K562 (cell line): ENCODE results near the gene MYO1E. TPM values are rescaled to one million over a fixed set of nuclear protein-coding genes. Genes with fewer than 3 reads are reported as not detected.

Source experiments
- ATAC-seq: fragments of 200-7000 bp; cut with Tn5 transposase; 3 replicates; pipeline ENCODE4 v1.9.1; 2020; ENCODE audit warnings: moderate library complexity
- BruUV-seq: library from RNA; stranded (reverse); fragments of 400-500 nt; replicated peaks from 2 replicates; lab custom pipeline; 2021; lab: Mats Ljungman, UMichigan
- CTCF ChIA-PET: fragments of 300-600 bp; formaldehyde crosslinking; extraction: SDS; loops from one replicate; lab custom pipeline; 2021; ENCODE audit warnings: low intra/inter-chr PET ratio; lab: Yijun Ruan, JAX
- POLR2A ChIA-PET: fragments of 300-600, 350-650 bp; sonication (Branson Sonifier 250); formaldehyde crosslinking; extraction: SDS; loops from one replicate; lab custom pipeline; 2021; ENCODE audit warnings: antibody characterized with exemption, inconsistent platforms; lab: Yijun Ruan, JAX
- DNase-seq, 4 experiments: peaks; one replicate each; pipeline versions ENCODE4 v3.0.0 to v3.0.0-alpha.2; 2011 to 2018; ENCODE audit warnings: low spot score in 3 of 4, mixed read lengths in 3 of 4; ENCODE audit errors: extremely low read depth in 1 of 4
- FAIRE-seq: peaks from 2 replicates; lab custom pipeline; 2011; peaks lifted over from hg19 to GRCh38; lab: Jason Lieb, UNC
- H2AFZ ChIP-seq: 2 replicates; pipeline ENCODE4 v1.6.0; 2011; ENCODE audit warnings: low read depth, low read length, control low read depth, inconsistent platforms
- H3K27ac ChIP-seq: fragments of 200-600 bp; 3 replicates; pipeline ENCODE4 v1.8.0; 2011; ENCODE audit warnings: low read depth, mild to moderate bottlenecking, control low read depth, inconsistent platforms, low read length, moderate library complexity, mixed read lengths; ENCODE audit errors: extremely low read depth
- H3K27me3 ChIP-seq, 2 experiments: fragments of 300-600 bp in 1 of 2; 2 replicates in 1 of 2; 3 replicates in 1 of 2; pipeline versions ENCODE4 v1.6.0 to v1.8.0; 2011; ENCODE audit warnings: inconsistent platforms in 2 of 2, low read length in 2 of 2, mild to moderate bottlenecking in 1 of 2, mixed read lengths in 1 of 2, moderate library complexity in 1 of 2; ENCODE audit not compliant: control insufficient read depth in 2 of 2, insufficient read depth in 2 of 2
- H3K36me3 ChIP-seq: fragments of 300-600 bp; 3 replicates; pipeline ENCODE4 v1.8.0; 2011; ENCODE audit warnings: mild to moderate bottlenecking, low read length, inconsistent platforms; ENCODE audit not compliant: control insufficient read depth, insufficient read depth
- H3K4me1 ChIP-seq, 2 experiments: fragments of 200-600 bp in 1 of 2; replicated peaks in 1 of 2; 2 replicates in 1 of 2; 3 replicates in 1 of 2; pipeline versions ENCODE4 v1.5.1 to v1.8.0; 2011; ENCODE audit warnings: inconsistent platforms in 2 of 2, low read length in 2 of 2, mild to moderate bottlenecking in 1 of 2, mixed read lengths in 1 of 2, moderate library complexity in 1 of 2; ENCODE audit not compliant: control insufficient read depth in 2 of 2, insufficient read depth in 2 of 2
- H3K4me2 ChIP-seq: 2 replicates; pipeline ENCODE4 v1.6.1; 2011; ENCODE audit warnings: low read length, control low read depth, inconsistent platforms, mixed read lengths; ENCODE audit not compliant: insufficient read depth
- H3K4me3 ChIP-seq: fragments of 200-600 bp; sonication (generic), shearing (Covaris generic); 2 replicates; pipeline ENCODE4 v1.5.1; 2016; ENCODE audit warnings: control low read depth, inconsistent platforms
- H3K79me2 ChIP-seq: fragments of 200-600 bp; 3 replicates; pipeline ENCODE4 v1.8.0; 2011; ENCODE audit warnings: low read length, inconsistent platforms; ENCODE audit not compliant: control insufficient read depth, insufficient read depth
- H3K9ac ChIP-seq, 2 experiments: 2 replicates each; pipeline versions ENCODE4 v1.6.0 to v1.6.1; 2011; ENCODE audit warnings: low read depth in 2 of 2, low read length in 2 of 2, control low read depth in 1 of 2, inconsistent platforms in 1 of 2, mild to moderate bottlenecking in 1 of 2, mixed read lengths in 1 of 2; ENCODE audit not compliant: insufficient read depth in 1 of 2
- H3K9me1 ChIP-seq: one replicate; pipeline ENCODE4 v1.6.0; 2011; ENCODE audit warnings: inconsistent platforms, mild to moderate bottlenecking, low read length, moderate library complexity; ENCODE audit not compliant: control insufficient read depth, insufficient read depth
- H3K9me3 ChIP-seq: replicated peaks from 2 replicates; pipeline ENCODE4 v1.5.1; 2011; ENCODE audit warnings: low read depth, low read length, inconsistent platforms; ENCODE audit not compliant: control insufficient read depth, insufficient read depth
- H4K20me1 ChIP-seq: replicated peaks from 2 replicates; pipeline ENCODE4 v1.6.1; 2011; ENCODE audit warnings: low read length, inconsistent platforms, mixed read lengths; ENCODE audit not compliant: control insufficient read depth, insufficient read depth
- CHD1 ChIP-seq: fragments of 200-600 bp; sonication (generic); IDR thresholded peaks from one replicate; pipeline ENCODE4 v1.6.1; 2012; ENCODE audit warnings: mild to moderate bottlenecking, moderate library complexity, low read length, inconsistent platforms
- SMARCA4 ChIP-seq: fragments of 450-650 bp; IDR thresholded peaks from 2 replicates; pipeline ENCODE4 v1.6.1; 2016
- WGBS: fragments of 100-300 bp; shearing (Covaris generic); methylation state at CpG from one replicate; pipeline ENCODE4 v1.1.6; 2016; ENCODE audit warnings: low coverage, mixed read lengths; ENCODE audit not compliant: insufficient coverage; ENCODE audit errors: missing lambda C conversion rate; 5-methylcytosine and 5-hydroxymethylcytosine counted together
- in situ Hi-C: fragments of 300-500 bp; cut with MboI; formaldehyde crosslinking; loops from 4 replicates; pipeline ENCODE4 v1.15.0; 2018; ENCODE audit warnings: inconsistent platforms, mixed read lengths
- intact Hi-C: fragments of 100-400 bp; cut with micrococcal nuclease; formaldehyde crosslinking; loops from 2 replicates; pipeline ENCODE4 v1.14.2; 2022
- polyA plus RNA-seq, 8 experiments: library from polyadenylated mRNA; depleted of rRNA in 4 of 8; stranded (reverse) in 5 of 8; unstranded in 3 of 8; fragments of >200 nt; fragmentation: Nextera tagmentation in 2 of 8; fragmentation: Illumina TruSeq in 1 of 8; extraction: Ambion mirVana in 2 of 8; extraction: Trizol in 1 of 8; gene quantifications; 2 replicates each; pipeline versions ENCODE4 v1.2.1 to v1.2.3, GENCODE V29; 2011 to 2014; ENCODE audit warnings: inconsistent platforms in 1 of 8, missing spikeins in 1 of 8
- total RNA-seq, 7 experiments: library from RNA; depleted of rRNA in 6 of 7; stranded (reverse); fragments of >200 nt in 6 of 7; fragmentation: Illumina TruSeq in 2 of 7; extraction: Trizol in 2 of 7; gene quantifications; 2 replicates each; pipeline versions ENCODE4 v1.2.1 to v1.2.3, GENCODE V29; 2011 to 2021; ENCODE audit warnings: low replicate concordance in 1 of 7
- TF ChIP-seq, protein P1 (sequence below): fragments of 200-600 bp; sonication (generic); IDR thresholded peaks from one replicate; pipeline ENCODE4 v1.6.1; 2012; ENCODE audit warnings: mild to moderate bottlenecking, low read depth, low read length, inconsistent platforms
- TF ChIP-seq, protein P2 (sequence below): fragments of 450-650 bp; IDR thresholded peaks from 2 replicates; pipeline ENCODE4 v1.6.1; 2016; ENCODE audit warnings: mild to moderate bottlenecking

MYO1E gene
- total and polyA plus RNA-seq, 9 of the 15 experiments (the other 6 are each of a cell fraction or from before 2014, with no cell fraction given): under 0.01 to 0.44 (median 0.01) TPM; not detected in 6

DNA sequence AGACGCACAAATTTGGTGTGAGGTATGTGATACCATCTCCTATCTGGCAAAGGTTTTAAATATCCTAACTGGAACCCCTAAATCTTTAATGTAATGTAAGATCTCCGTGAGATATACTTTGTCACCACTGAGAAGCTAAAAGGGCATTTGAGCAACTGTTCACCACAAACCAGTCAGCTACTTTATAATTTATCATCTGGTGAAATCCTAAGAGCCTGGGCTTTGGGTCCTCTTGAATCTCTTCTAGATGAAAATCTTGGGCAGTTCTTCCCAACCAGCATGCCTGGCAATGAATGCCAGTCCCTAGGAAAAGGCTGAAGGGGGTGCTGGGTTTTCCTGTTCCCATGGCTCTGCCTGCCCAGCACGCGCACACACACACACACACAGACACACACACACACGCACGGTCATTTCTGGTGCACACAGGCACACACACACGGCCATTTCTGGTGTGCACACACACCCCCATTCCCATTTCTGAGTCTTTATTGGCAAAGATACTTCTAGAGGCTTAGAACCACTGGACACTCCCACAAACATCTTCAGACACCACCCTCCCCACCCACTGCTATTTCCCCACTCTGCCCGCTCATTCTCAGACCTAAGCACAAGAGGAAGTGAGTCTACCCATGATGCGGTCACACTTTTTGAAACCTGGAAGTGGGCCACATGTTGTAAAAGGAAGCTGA, 72.6 kb downstream of the MYO1E start:
- Histone ChIP-seq H2AFZ (no peak overlapping the region), H3K9me1 (no peaks in the 10 kb centered on the region), H3K4me2 (no peak overlapping the region), H3K9ac (no peak overlapping the region), H3K4me1 (no peaks in the 10 kb centered on the region; a peak in 1 of 5 replicates), H3K4me3 (no peak overlapping the region), H3K27me3 (peaks cover 39 to 40% of the 10 kb centered on the region in 2 experiments; a peak in 4 of 5 replicates), H3K9me3 (no peaks in the 10 kb centered on the region), H4K20me1 (no peaks in the 10 kb centered on the region), H3K27ac (no peak overlapping the region), H3K36me3 (no peaks in the 10 kb centered on the region), H3K79me2 (no peaks in the 10 kb centered on the region)
- FAIRE-seq: no peak
- ChIA-PET CTCF (no interaction called here), POLR2A (interaction anchor here (0.6 to 0.7 kb wide), 2 partner anchors 13 to 88 kb away, joined by 3 read pairs; no protein-coding TSS in a partner anchor)
- BruUV-seq: no TSS peak
- no peak for ATAC-seq
- WGBS: 2% methylated on average over 9 of the region's 9 CpGs
- in situ Hi-C loops (no loop called here), intact Hi-C loops (no loop called here)
- DNase-seq: peak in 1 of 4 experiments; percentile 4
- no peak for TF ChIP-seq SMARCA4
- TF ChIP-seq, protein P1, sequence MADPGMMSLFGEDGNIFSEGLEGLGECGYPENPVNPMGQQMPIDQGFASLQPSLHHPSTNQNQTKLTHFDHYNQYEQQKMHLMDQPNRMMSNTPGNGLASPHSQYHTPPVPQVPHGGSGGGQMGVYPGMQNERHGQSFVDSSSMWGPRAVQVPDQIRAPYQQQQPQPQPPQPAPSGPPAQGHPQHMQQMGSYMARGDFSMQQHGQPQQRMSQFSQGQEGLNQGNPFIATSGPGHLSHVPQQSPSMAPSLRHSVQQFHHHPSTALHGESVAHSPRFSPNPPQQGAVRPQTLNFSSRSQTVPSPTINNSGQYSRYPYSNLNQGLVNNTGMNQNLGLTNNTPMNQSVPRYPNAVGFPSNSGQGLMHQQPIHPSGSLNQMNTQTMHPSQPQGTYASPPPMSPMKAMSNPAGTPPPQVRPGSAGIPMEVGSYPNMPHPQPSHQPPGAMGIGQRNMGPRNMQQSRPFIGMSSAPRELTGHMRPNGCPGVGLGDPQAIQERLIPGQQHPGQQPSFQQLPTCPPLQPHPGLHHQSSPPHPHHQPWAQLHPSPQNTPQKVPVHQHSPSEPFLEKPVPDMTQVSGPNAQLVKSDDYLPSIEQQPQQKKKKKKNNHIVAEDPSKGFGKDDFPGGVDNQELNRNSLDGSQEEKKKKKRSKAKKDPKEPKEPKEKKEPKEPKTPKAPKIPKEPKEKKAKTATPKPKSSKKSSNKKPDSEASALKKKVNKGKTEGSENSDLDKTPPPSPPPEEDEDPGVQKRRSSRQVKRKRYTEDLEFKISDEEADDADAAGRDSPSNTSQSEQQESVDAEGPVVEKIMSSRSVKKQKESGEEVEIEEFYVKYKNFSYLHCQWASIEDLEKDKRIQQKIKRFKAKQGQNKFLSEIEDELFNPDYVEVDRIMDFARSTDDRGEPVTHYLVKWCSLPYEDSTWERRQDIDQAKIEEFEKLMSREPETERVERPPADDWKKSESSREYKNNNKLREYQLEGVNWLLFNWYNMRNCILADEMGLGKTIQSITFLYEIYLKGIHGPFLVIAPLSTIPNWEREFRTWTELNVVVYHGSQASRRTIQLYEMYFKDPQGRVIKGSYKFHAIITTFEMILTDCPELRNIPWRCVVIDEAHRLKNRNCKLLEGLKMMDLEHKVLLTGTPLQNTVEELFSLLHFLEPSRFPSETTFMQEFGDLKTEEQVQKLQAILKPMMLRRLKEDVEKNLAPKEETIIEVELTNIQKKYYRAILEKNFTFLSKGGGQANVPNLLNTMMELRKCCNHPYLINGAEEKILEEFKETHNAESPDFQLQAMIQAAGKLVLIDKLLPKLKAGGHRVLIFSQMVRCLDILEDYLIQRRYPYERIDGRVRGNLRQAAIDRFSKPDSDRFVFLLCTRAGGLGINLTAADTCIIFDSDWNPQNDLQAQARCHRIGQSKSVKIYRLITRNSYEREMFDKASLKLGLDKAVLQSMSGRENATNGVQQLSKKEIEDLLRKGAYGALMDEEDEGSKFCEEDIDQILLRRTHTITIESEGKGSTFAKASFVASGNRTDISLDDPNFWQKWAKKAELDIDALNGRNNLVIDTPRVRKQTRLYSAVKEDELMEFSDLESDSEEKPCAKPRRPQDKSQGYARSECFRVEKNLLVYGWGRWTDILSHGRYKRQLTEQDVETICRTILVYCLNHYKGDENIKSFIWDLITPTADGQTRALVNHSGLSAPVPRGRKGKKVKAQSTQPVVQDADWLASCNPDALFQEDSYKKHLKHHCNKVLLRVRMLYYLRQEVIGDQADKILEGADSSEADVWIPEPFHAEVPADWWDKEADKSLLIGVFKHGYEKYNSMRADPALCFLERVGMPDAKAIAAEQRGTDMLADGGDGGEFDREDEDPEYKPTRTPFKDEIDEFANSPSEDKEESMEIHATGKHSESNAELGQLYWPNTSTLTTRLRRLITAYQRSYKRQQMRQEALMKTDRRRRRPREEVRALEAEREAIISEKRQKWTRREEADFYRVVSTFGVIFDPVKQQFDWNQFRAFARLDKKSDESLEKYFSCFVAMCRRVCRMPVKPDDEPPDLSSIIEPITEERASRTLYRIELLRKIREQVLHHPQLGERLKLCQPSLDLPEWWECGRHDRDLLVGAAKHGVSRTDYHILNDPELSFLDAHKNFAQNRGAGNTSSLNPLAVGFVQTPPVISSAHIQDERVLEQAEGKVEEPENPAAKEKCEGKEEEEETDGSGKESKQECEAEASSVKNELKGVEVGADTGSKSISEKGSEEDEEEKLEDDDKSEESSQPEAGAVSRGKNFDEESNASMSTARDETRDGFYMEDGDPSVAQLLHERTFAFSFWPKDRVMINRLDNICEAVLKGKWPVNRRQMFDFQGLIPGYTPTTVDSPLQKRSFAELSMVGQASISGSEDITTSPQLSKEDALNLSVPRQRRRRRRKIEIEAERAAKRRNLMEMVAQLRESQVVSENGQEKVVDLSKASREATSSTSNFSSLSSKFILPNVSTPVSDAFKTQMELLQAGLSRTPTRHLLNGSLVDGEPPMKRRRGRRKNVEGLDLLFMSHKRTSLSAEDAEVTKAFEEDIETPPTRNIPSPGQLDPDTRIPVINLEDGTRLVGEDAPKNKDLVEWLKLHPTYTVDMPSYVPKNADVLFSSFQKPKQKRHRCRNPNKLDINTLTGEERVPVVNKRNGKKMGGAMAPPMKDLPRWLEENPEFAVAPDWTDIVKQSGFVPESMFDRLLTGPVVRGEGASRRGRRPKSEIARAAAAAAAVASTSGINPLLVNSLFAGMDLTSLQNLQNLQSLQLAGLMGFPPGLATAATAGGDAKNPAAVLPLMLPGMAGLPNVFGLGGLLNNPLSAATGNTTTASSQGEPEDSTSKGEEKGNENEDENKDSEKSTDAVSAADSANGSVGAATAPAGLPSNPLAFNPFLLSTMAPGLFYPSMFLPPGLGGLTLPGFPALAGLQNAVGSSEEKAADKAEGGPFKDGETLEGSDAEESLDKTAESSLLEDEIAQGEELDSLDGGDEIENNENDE: no peak
- TF ChIP-seq, protein P2, sequence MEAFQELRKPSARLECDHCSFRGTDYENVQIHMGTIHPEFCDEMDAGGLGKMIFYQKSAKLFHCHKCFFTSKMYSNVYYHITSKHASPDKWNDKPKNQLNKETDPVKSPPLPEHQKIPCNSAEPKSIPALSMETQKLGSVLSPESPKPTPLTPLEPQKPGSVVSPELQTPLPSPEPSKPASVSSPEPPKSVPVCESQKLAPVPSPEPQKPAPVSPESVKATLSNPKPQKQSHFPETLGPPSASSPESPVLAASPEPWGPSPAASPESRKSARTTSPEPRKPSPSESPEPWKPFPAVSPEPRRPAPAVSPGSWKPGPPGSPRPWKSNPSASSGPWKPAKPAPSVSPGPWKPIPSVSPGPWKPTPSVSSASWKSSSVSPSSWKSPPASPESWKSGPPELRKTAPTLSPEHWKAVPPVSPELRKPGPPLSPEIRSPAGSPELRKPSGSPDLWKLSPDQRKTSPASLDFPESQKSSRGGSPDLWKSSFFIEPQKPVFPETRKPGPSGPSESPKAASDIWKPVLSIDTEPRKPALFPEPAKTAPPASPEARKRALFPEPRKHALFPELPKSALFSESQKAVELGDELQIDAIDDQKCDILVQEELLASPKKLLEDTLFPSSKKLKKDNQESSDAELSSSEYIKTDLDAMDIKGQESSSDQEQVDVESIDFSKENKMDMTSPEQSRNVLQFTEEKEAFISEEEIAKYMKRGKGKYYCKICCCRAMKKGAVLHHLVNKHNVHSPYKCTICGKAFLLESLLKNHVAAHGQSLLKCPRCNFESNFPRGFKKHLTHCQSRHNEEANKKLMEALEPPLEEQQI: no peak
- TF ChIP-seq CHD1: no peak
